Esophagus squamous epithelium (tissue), 4 donors: Measurements from ENCODE around the gene BMP7.

Experiments
- CTCF ChIP-seq, 6 experiments: fragments of 450-650 bp in 4 of 6; fragments of 200-600 bp in 2 of 6; sonication (generic) in 2 of 6; IDR thresholded peaks; one replicate each; pipeline ENCODE4 v1.5.1; 2016 to 2019; ENCODE audit warnings: antibody characterized with exemption in 6 of 6, mild to moderate bottlenecking in 4 of 6, moderate library complexity in 4 of 6
- POLR2A ChIP-seq, 4 donors: fragments of 450-650 bp; IDR thresholded peaks; one replicate each; pipeline ENCODE4 v1.6.1; 2017; ENCODE audit warnings: antibody characterized with exemption in 4 of 4, mild to moderate bottlenecking in 4 of 4, moderate library complexity in 3 of 4

GRCh38 chr20:57212534-57213276 lies 53.7 kb downstream of the BMP7 start:
- TF ChIP-seq CTCF (IDR thresholded peaks at IDR 0.05): no peak
- no peak for TF ChIP-seq POLR2A (IDR thresholded peaks at IDR 0.05)
